ENCODE results near the gene DYNC1H1. TPM values are rescaled to one million over a fixed set of nuclear protein-coding genes. Genes with fewer than 3 reads are reported as not detected.

DYNC1H1 gene
- total RNA-seq, 2 experiments from 2014 or later: 209 to 291 TPM

- Histone ChIP-seq H2AFZ (ENCODE audit: low read length) (no peak overlapping the region), H3K79me2 (ENCODE audit: insufficient read depth, low read depth, low read length) (peaks cover 29% of the 10 kb centered on the region), H3K9me3 (ENCODE audit: low read length) (no peaks in the 10 kb centered on the region), H3K27ac (ENCODE audit: low read depth, low read length, poor library complexity, severe bottlenecking) (no peak overlapping the region), H3K4me1 (ENCODE audit: insufficient read depth, low read length, poor library complexity, severe bottlenecking) (peaks cover 26% of the 10 kb centered on the region), H3K4me3 (ENCODE audit: low read depth, low read length, poor library complexity, severe bottlenecking) (no peak overlapping the region), H3K36me3 (ENCODE audit: insufficient read depth, low read length) (peaks cover under 1% of the 10 kb centered on the region; the same call in 1 of the 2 replicates), H3K4me2 (ENCODE audit: low read length) (no peak overlapping the region), H4K20me1 (ENCODE audit: insufficient read depth, low read length) (peaks cover 10% of the 10 kb centered on the region; the same call in 1 of the 2 replicates), H3K9me2 (ENCODE audit: insufficient read depth, low read length) (no peaks in the 10 kb centered on the region)
- DNase-seq (ENCODE audit: low spot score): no peak
- intact Hi-C loops (cut with micrococcal nuclease; ENCODE audit: unreplicated experiment): loop anchor here (5.0 kb wide), 3 partner anchors 75 to 355 kb away; partner anchors contain the start of gene ZNF839
- ChIA-PET POLR2A (interaction anchor here (0.5 to 1.2 kb wide), 5 partner anchors 10 to 139 kb away, joined by 3 to 4 read pairs (median 4); no protein-coding TSS in a partner anchor), CTCF (ENCODE audit: unreplicated experiment) (interaction anchor here (0.8 kb wide), 1 partner anchor 351 kb away, joined by 3 read pairs; no protein-coding TSS in a partner anchor)
- TF ChIP-seq CTCF (conservative IDR thresholded peaks at IDR 0.05; ENCODE audit: low read length): no peak
- TF ChIP-seq EZH2phosphoT487 (IDR thresholded peaks at IDR 0.05; ENCODE audit: borderline replicate concordance, low read depth, low read length): no peak
- no TSS peak for BruUV-seq (replicated peaks)
Measured at GRCh38 chr14:101962503-101962874, 1.9 kb upstream of the DYNC1H1 start.

GRCh38 chr14:101963052-101963451 is 1.3 kb upstream of the DYNC1H1 start:
- POLR2A ChIA-PET: interaction anchor here (0.6 to 0.7 kb wide), 3 partner anchors 9 to 139 kb away, joined by 3 to 4 read pairs (median 4); no protein-coding TSS in a partner anchor

More at GRCh38 chr14:101963052-101963451, 1.3 kb upstream of the DYNC1H1 start:
- no peak overlapping the region for H2AFZ ChIP-seq (ENCODE audit: low read length)
- intact Hi-C loops (cut with micrococcal nuclease; ENCODE audit: unreplicated experiment): loop anchor here (5.0 kb wide), 3 partner anchors 74 to 354 kb away; partner anchors contain the start of gene ZNF839
- no TSS peak for BruUV-seq (replicated peaks)
- peaks cover 6% of the 10 kb centered on the region for H3K36me3 ChIP-seq (ENCODE audit: insufficient read depth, low read length)
- H3K9me2 ChIP-seq (ENCODE audit: insufficient read depth, low read length): no peaks in the 10 kb centered on the region
- H3K4me3 ChIP-seq (ENCODE audit: low read depth, low read length, poor library complexity, severe bottlenecking): no peak overlapping the region
- no peak overlapping the region for H3K27ac ChIP-seq (ENCODE audit: low read depth, low read length, poor library complexity, severe bottlenecking)
- peaks cover 26% of the 10 kb centered on the region for H3K4me1 ChIP-seq (ENCODE audit: insufficient read depth, low read length, poor library complexity, severe bottlenecking)
- no peak for TF ChIP-seq EZH2phosphoT487 (IDR thresholded peaks at IDR 0.05; ENCODE audit: borderline replicate concordance, low read depth, low read length)
- TF ChIP-seq CTCF (conservative IDR thresholded peaks at IDR 0.05; ENCODE audit: low read length): no peak
- CTCF ChIA-PET (ENCODE audit: unreplicated experiment): no interaction called here
- H3K4me2 ChIP-seq (ENCODE audit: low read length): no peak overlapping the region
- no peaks in the 10 kb centered on the region for H3K9me3 ChIP-seq (ENCODE audit: low read length)
- peaks cover 10% of the 10 kb centered on the region; the same call in 1 of the 2 replicates for H4K20me1 ChIP-seq (ENCODE audit: insufficient read depth, low read length)
- no peak for DNase-seq (ENCODE audit: low spot score)
- H3K79me2 ChIP-seq (ENCODE audit: insufficient read depth, low read depth, low read length): peaks cover 35% of the 10 kb centered on the region

All from OCI-LY7 (cell line).